ENCODE data around the gene RUFY1. TPM values are rescaled to one million over a fixed set of nuclear protein-coding genes. Genes with fewer than 3 reads are reported as not detected.

Gene RUFY1
- total RNA-seq, 1 experiment from 2014 or later: 45.7 TPM

DNA sequence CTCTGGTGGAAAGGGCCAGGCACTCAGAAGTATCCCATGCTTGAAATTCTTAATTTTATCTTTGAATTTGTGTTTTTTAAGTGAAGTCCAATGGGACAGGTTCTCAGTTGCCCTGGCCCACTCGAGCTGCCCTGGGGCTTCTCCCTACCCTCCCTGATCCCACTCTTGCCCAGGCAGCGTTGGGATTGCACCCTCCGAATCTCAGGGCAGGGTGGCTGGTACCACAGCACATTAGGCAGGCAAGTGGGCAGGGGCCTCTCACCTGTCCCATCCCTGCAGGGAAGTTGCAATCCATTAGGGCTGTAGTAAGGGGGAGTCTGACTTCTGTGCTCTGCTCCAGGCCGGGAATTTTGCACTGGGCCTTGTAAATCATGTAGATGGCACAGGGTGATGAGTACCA is 2.7 kb downstream of the RUFY1 start:
- Histone ChIP-seq H3K27ac (ENCODE audit: insufficient read length, low read depth, low read length) (no peak overlapping the region), H2AK5ac (ENCODE audit: insufficient read length, low read length) (no peak overlapping the region), H4K5ac (ENCODE audit: insufficient read length, low read depth, low read length) (no peak overlapping the region), H4K20me1 (ENCODE audit: control insufficient read depth, insufficient read depth, insufficient read length) (no peaks in the 10 kb centered on the region), H3K4me1 (ENCODE audit: insufficient read depth, low read length) (no peaks in the 10 kb centered on the region; the same call in 1 of the 2 replicates), H3K4ac (ENCODE audit: low read depth, low read length) (no peak overlapping the region), H2BK20ac (ENCODE audit: low read depth, low read length, poor library complexity, severe bottlenecking) (no peak overlapping the region), H3K14ac (ENCODE audit: insufficient read depth, low read length) (no peak overlapping the region), H3K18ac (ENCODE audit: insufficient read length, low read depth, low read length) (no peak overlapping the region), H3K79me1 (ENCODE audit: insufficient read depth, low read depth, low read length, poor library complexity, severe bottlenecking) (peaks cover 13% of the 10 kb centered on the region), H3K9me3 (ENCODE audit: control insufficient read depth, low read depth, low read length) (no peaks in the 10 kb centered on the region), H3K79me2 (ENCODE audit: insufficient read depth, low read length) (peaks cover 9% of the 10 kb centered on the region), H3K23ac (ENCODE audit: insufficient read length, low read depth, low read length) (no peak overlapping the region), H3K27me3 (ENCODE audit: insufficient read depth, low read length) (no peaks in the 10 kb centered on the region), H3K23me2 (ENCODE audit: insufficient read length, low read depth, low read length, poor library complexity, severe bottlenecking) (peaks cover 11% of the 10 kb centered on the region), H2BK5ac (ENCODE audit: insufficient read length, low read length) (no peak overlapping the region), H3K56ac (ENCODE audit: insufficient read length, low read depth, low read length) (no peak overlapping the region), H4K91ac (ENCODE audit: insufficient read length, low read depth, low read length) (no peak overlapping the region), H4K8ac (replicated peaks; ENCODE audit: insufficient read length, low read depth, low read length) (no peak overlapping the region), H3T11ph (ENCODE audit: low read length) (no peak overlapping the region), H2BK12ac (ENCODE audit: insufficient read length, low read depth, low read length) (no peak overlapping the region), H3K4me2 (ENCODE audit: insufficient read depth, insufficient read length, low read length) (no peak overlapping the region), H2AFZ (ENCODE audit: low read length) (no peak overlapping the region), H2BK15ac (ENCODE audit: low read depth, low read length) (no peak overlapping the region), H2BK120ac (ENCODE audit: low read depth, low read length, poor library complexity, severe bottlenecking) (no peak overlapping the region), H3K9ac (ENCODE audit: extremely low read depth, insufficient read length, low read length) (no peak overlapping the region)
- TF ChIP-seq, protein P1, sequence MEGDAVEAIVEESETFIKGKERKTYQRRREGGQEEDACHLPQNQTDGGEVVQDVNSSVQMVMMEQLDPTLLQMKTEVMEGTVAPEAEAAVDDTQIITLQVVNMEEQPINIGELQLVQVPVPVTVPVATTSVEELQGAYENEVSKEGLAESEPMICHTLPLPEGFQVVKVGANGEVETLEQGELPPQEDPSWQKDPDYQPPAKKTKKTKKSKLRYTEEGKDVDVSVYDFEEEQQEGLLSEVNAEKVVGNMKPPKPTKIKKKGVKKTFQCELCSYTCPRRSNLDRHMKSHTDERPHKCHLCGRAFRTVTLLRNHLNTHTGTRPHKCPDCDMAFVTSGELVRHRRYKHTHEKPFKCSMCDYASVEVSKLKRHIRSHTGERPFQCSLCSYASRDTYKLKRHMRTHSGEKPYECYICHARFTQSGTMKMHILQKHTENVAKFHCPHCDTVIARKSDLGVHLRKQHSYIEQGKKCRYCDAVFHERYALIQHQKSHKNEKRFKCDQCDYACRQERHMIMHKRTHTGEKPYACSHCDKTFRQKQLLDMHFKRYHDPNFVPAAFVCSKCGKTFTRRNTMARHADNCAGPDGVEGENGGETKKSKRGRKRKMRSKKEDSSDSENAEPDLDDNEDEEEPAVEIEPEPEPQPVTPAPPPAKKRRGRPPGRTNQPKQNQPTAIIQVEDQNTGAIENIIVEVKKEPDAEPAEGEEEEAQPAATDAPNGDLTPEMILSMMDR (conservative IDR thresholded peaks at IDR 0.05): no peak
- H3K27me3 Mint-ChIP-seq (ENCODE audit: low read depth): no peaks in the 10 kb centered on the region
- H3K36me3 Mint-ChIP-seq (ENCODE audit: insufficient read depth in 1 of 3, low read depth in 3 of 3): peaks cover 3 to 20% (median 18%) of the 10 kb centered on the region in 3 experiments; a peak in 5 of 7 replicates
- DNase-seq: no peak
- peaks cover 26 to 38% of the 10 kb centered on the region in 2 experiments for H3K4me1 Mint-ChIP-seq
- peaks cover 0 to 3% of the 10 kb centered on the region in 2 experiments; a peak in 1 of 5 replicates for H3K9me3 Mint-ChIP-seq
- H3K27ac Mint-ChIP-seq: no peak overlapping the region
- peak overlapping the region in 1 of 2 experiments; percentile 19; a peak in 1 of 5 replicates for H3K4me3 Mint-ChIP-seq
- no CpG with 5 or more reads among the region's 4 CpGs for WGBS (ENCODE audit: extremely low coverage, insufficient read length, low lambda C conversion rate)

Measured in H9 (cell line).